Mesenchymal stem cell (in vitro differentiated cells and primary cell): ENCODE results near the gene LARP4.

ENCODE experiments used
- DNase-seq: peaks from one replicate; pipeline ENCODE4 v3.0.0-alpha.2; 2013
- H2AFZ ChIP-seq: one replicate; pipeline ENCODE4 v1.6.1; 2013; ENCODE audit warnings: low read depth, mild to moderate bottlenecking, control low read depth, inconsistent platforms, low read length, moderate library complexity
- H2AK5ac ChIP-seq: 2 replicates; pipeline ENCODE4 v1.6.1; 2013; ENCODE audit warnings: low read length, moderate library complexity, mild to moderate bottlenecking, inconsistent platforms; ENCODE audit not compliant: severe bottlenecking
- H2BK120ac ChIP-seq: one replicate; pipeline ENCODE4 v1.6.1; 2013; ENCODE audit warnings: low read depth, mild to moderate bottlenecking, inconsistent platforms, low read length, moderate library complexity
- H2BK12ac ChIP-seq, 2 experiments: one replicate each; pipeline ENCODE4 v1.6.1; 2013; ENCODE audit warnings: inconsistent platforms in 2 of 2, low read length in 2 of 2, mild to moderate bottlenecking in 2 of 2, moderate library complexity in 2 of 2, control low read depth in 1 of 2
- H2BK15ac ChIP-seq: one replicate; pipeline ENCODE4 v1.6.1; 2013; ENCODE audit warnings: mild to moderate bottlenecking, low read depth, inconsistent platforms; ENCODE audit not compliant: poor library complexity, severe bottlenecking
- H2BK5ac ChIP-seq: 2 replicates; pipeline ENCODE4 v1.6.1; 2013; ENCODE audit warnings: low read depth, mild to moderate bottlenecking, low read length, control low read depth, inconsistent platforms; ENCODE audit not compliant: poor library complexity, severe bottlenecking
- H3K14ac ChIP-seq, 2 experiments: one replicate each; pipeline ENCODE4 v1.6.1; 2013; ENCODE audit warnings: inconsistent platforms in 2 of 2, low read length in 2 of 2, control low read depth in 1 of 2, mild to moderate bottlenecking in 1 of 2, moderate library complexity in 1 of 2
- H3K18ac ChIP-seq, 2 experiments: one replicate each; pipeline ENCODE4 v1.6.1; 2013; ENCODE audit warnings: inconsistent platforms in 2 of 2, low read length in 2 of 2, control low read depth in 1 of 2, low read depth in 1 of 2, mild to moderate bottlenecking in 1 of 2
- H3K23ac ChIP-seq, 2 experiments: one replicate each; pipeline ENCODE4 v1.6.1; 2013; ENCODE audit warnings: inconsistent platforms in 2 of 2, low read length in 2 of 2, mild to moderate bottlenecking in 2 of 2, moderate library complexity in 2 of 2, control low read depth in 1 of 2
- H3K27ac ChIP-seq: 2 replicates; pipeline ENCODE4 v1.5.1; 2013; ENCODE audit warnings: mild to moderate bottlenecking, moderate library complexity, low read length, control low read depth, inconsistent platforms; ENCODE audit not compliant: poor library complexity, severe bottlenecking
- H3K27me3 ChIP-seq, 2 experiments: 2 replicates each; pipeline versions ENCODE4 v1.6.1 to v1.7.0; 2013; ENCODE audit warnings: low read length in 2 of 2, mild to moderate bottlenecking in 2 of 2, moderate library complexity in 2 of 2, control low read depth in 1 of 2, inconsistent platforms in 1 of 2; ENCODE audit not compliant: control insufficient read depth in 1 of 2, insufficient read depth in 1 of 2
- H3K36me3 ChIP-seq, 2 experiments: 2 replicates each; pipeline versions ENCODE4 v1.6.1 to v1.7.0; 2013; ENCODE audit warnings: low read length in 2 of 2, control low read depth in 1 of 2, inconsistent platforms in 1 of 2, low read depth in 1 of 2, mild to moderate bottlenecking in 1 of 2; ENCODE audit not compliant: insufficient read depth in 2 of 2, control insufficient read depth in 1 of 2
- H3K4ac ChIP-seq, 2 experiments: one replicate each; pipeline ENCODE4 v1.6.1; 2013; ENCODE audit warnings: inconsistent platforms in 2 of 2, low read length in 2 of 2, mild to moderate bottlenecking in 2 of 2, moderate library complexity in 2 of 2, control low read depth in 1 of 2, low read depth in 1 of 2
- H3K4me1 ChIP-seq: 2 replicates; pipeline ENCODE4 v1.6.1; 2013; ENCODE audit warnings: low read depth, low read length, control low read depth; ENCODE audit not compliant: control insufficient read depth, insufficient read depth
- H3K4me2 ChIP-seq: 2 replicates; pipeline ENCODE4 v1.6.1; 2013; ENCODE audit warnings: low read length, mild to moderate bottlenecking, inconsistent platforms; ENCODE audit not compliant: poor library complexity, severe bottlenecking
- H3K4me3 ChIP-seq, 2 experiments: 2 replicates each; pipeline versions ENCODE4 v1.5.1 to v1.7.0; 2013; ENCODE audit warnings: low read length in 2 of 2, mild to moderate bottlenecking in 2 of 2, control low read depth in 1 of 2, low read depth in 1 of 2; ENCODE audit not compliant: insufficient read depth in 1 of 2
- H3K79me1 ChIP-seq: replicated peaks from 2 replicates; pipeline ENCODE4 v1.6.1; 2013; ENCODE audit warnings: mild to moderate bottlenecking, control low read depth, low read length, inconsistent platforms; ENCODE audit not compliant: poor library complexity, severe bottlenecking
- H3K9ac ChIP-seq: 2 replicates; pipeline ENCODE4 v1.7.0; 2013; ENCODE audit warnings: mild to moderate bottlenecking, low read length, moderate library complexity
- H3K9me3 ChIP-seq: 2 replicates; pipeline ENCODE4 v1.7.0; 2013; ENCODE audit warnings: mild to moderate bottlenecking, low read length; ENCODE audit not compliant: control insufficient read depth
- H4K8ac ChIP-seq: one replicate; pipeline ENCODE4 v1.6.1; 2013; ENCODE audit warnings: inconsistent platforms, mild to moderate bottlenecking, low read length, moderate library complexity
- H4K91ac ChIP-seq: one replicate; pipeline ENCODE4 v1.6.1; 2013; ENCODE audit warnings: mild to moderate bottlenecking, low read length, inconsistent platforms
- WGBS: methylation state at CpG from one replicate; pipeline ENCODE4 v1.1.7; 2013; ENCODE audit warnings: mixed read lengths; 5-methylcytosine and 5-hydroxymethylcytosine counted together

The LARP4 gene

DNA sequence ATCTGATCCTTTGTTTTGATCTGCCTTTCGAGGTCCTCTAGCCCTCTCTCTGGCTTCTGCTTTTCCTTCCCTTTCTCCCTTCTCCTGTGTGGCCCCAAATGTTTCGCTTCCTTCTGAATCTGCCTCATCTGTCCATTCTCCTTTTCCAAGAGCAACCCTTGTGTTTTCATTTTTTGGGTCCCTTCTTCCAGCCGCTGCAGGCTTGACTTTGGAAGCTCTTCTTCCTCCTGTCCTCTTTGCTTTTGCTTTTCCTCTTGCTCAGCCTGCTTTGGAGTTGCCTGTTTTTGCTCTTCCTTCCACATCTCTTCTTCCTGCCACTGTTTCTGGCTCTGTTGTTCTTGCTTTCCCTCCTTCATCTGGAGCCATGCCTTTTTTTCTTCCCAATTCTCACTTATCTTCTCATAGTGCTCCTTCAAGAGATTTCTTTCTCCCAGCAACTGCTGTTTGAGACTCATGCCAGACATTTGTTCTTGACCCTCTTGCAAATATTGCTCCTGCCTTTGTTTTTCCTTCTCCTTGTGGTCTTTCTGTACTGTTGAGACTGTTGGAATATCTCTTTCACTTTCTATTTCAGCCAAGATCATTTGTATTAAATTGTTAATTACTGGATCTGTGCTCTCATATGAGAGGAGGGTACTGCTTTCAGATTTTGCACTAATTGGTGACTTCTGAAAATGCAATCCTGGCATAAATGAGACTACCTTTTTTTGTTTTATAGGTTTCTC is 46.7 kb upstream of the LARP4 start:
- H4K8ac ChIP-seq = peak overlapping the region; percentile 52
- H2BK15ac ChIP-seq = no peak overlapping the region
- 82% methylated on average over 3 of the region's 3 CpGs for whole genome bisulfite sequencing
- H3K27me3 ChIP-seq = no peaks in the 10 kb centered on the region
- H3K4me1 ChIP-seq = no peaks in the 10 kb centered on the region
- H3K23ac ChIP-seq = no peak overlapping the region
- peak overlapping the region; percentile 25 for H4K91ac ChIP-seq
- peak overlapping the region; percentile 15 for H3K27ac ChIP-seq
- peak overlapping the region in 1 of 2 experiments; percentile 35 for H3K4me3 ChIP-seq
- no peak overlapping the region for H2BK120ac ChIP-seq
- peak overlapping the region; percentile 73 for H2AFZ ChIP-seq
- H3K79me1 ChIP-seq = no peaks in the 10 kb centered on the region
- H2BK5ac ChIP-seq = no peak overlapping the region
- no peak overlapping the region for H2AK5ac ChIP-seq
- peak overlapping the region in 1 of 2 experiments; percentile 73 for H3K18ac ChIP-seq
- H3K4ac ChIP-seq = peak overlapping the region in 1 of 2 experiments; percentile 35
- no peak overlapping the region for H2BK12ac ChIP-seq
- H3K9ac ChIP-seq = peak overlapping the region; percentile 16
- no peak overlapping the region for H3K14ac ChIP-seq
- H3K9me3 ChIP-seq = no peaks in the 10 kb centered on the region
- no peak overlapping the region for H3K4me2 ChIP-seq
- no peaks in the 10 kb centered on the region for H3K36me3 ChIP-seq
- DNase-seq = peak; percentile 55

DNA sequence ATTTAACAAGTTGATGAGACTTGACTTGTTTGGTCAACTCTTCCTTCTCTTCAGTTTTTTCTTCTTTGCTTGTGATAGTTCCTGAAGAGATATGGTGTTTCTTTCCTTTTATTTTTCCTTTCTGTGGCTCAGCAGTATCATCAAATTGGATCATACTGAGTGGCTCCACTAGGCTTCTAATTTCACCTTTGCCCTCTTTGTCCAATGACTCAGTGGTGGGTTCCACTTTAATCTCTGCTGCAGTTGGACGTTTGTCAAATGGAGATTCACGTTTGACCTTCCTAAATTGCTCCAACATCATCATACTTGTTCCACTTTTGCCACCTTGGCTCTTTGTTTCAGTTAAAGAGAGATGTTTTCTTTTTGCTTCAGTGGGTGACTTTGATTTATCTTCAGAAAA is 45.8 kb upstream of the LARP4 start:
- Histone ChIP-seq H2AFZ (no peak overlapping the region), H3K79me1 (no peaks in the 10 kb centered on the region), H3K36me3 (no peaks in the 10 kb centered on the region), H3K9ac (peak overlapping the region; percentile 16), H3K27ac (no peak overlapping the region), H3K4me3 (peak overlapping the region in 1 of 2 experiments; percentile 35), H2BK12ac (no peak overlapping the region), H2BK120ac (no peak overlapping the region), H2BK5ac (no peak overlapping the region), H3K9me3 (no peaks in the 10 kb centered on the region), H2BK15ac (no peak overlapping the region), H3K4me2 (no peak overlapping the region), H3K4me1 (no peaks in the 10 kb centered on the region), H2AK5ac (no peak overlapping the region), H3K23ac (no peak overlapping the region), H3K18ac (no peak overlapping the region), H4K91ac (no peak overlapping the region), H4K8ac (no peak overlapping the region), H3K14ac (no peak overlapping the region), H3K27me3 (no peaks in the 10 kb centered on the region), H3K4ac (no peak overlapping the region)
- no peak for DNase-seq
- 94% methylated on average over 2 of the region's 2 CpGs for WGBS

GRCh38 chr12:50355365-50355764 is 45.3 kb upstream of the LARP4 start:
- Histone ChIP-seq H3K18ac (no peak overlapping the region), H3K79me1 (no peaks in the 10 kb centered on the region), H4K91ac (no peak overlapping the region), H4K8ac (no peak overlapping the region), H3K4me2 (no peak overlapping the region), H2AK5ac (no peak overlapping the region), H3K27ac (no peak overlapping the region), H3K9me3 (no peaks in the 10 kb centered on the region), H3K4ac (no peak overlapping the region), H3K23ac (no peak overlapping the region), H3K4me1 (no peaks in the 10 kb centered on the region), H2BK5ac (no peak overlapping the region), H3K36me3 (no peaks in the 10 kb centered on the region), H2BK12ac (no peak overlapping the region), H3K27me3 (no peaks in the 10 kb centered on the region), H3K14ac (no peak overlapping the region), H2BK120ac (no peak overlapping the region), H2BK15ac (no peak overlapping the region), H3K9ac (no peak overlapping the region), H3K4me3 (no peak overlapping the region), H2AFZ (no peak overlapping the region)
- WGBS = 100% methylated on average over 4 of the region's 4 CpGs
- no peak for DNase-seq

DNA sequence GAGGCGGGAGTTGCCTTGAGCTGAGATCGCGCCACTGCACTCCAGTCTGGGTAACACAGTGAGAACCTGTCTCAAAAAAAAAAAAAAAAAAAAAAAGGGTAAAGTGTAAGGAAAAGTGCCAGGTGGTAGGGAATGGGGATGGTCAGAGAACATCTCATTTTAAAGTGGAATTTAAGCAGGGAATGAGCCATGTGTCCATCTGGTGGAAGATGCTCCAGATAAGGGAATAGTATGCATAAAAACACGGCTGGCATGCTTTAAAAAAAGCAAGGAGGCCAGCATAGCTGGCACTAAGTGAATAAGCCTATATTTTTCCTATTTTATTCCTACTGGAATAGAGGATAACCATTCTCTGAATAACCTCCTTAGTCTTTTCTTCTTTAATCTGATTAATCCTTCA is 38.0 kb upstream of the LARP4 start:
- Histone ChIP-seq H3K4ac (no peak overlapping the region), H3K36me3 (no peaks in the 10 kb centered on the region), H2BK15ac (no peak overlapping the region)

More for the DNA sequence above, 38.0 kb upstream of the LARP4 start:
- Histone ChIP-seq H3K27ac (no peak overlapping the region), H3K27me3 (no peaks in the 10 kb centered on the region), H3K79me1 (no peaks in the 10 kb centered on the region), H4K8ac (no peak overlapping the region), H3K23ac (no peak overlapping the region), H2AK5ac (no peak overlapping the region), H3K4me2 (no peak overlapping the region), H3K9ac (no peak overlapping the region), H3K9me3 (no peaks in the 10 kb centered on the region), H3K14ac (no peak overlapping the region), H4K91ac (no peak overlapping the region), H2BK5ac (no peak overlapping the region), H3K18ac (no peak overlapping the region), H2BK120ac (no peak overlapping the region), H3K4me3 (no peak overlapping the region), H2BK12ac (no peak overlapping the region), H3K4me1 (no peaks in the 10 kb centered on the region), H2AFZ (no peak overlapping the region)
- no peak for DNase-seq
- 99% methylated on average over 4 of the region's 4 CpGs for WGBS
